ENCODE data around the gene TMEM60.
"Not testable (repeated sequence)": the region's sequence is repeated elsewhere in the genome, so short reads cannot be mapped to it uniquely, and the experiment has no call there.

Gene TMEM60

GRCh38 chr7:77798394-77799077, at the start of gene TMEM60, which contains the start of gene PHTF2:
Gene TMEM60 (minus strand): TSS chr7:77798434. CDS start chr7:77794373, 4,061 bp downstream.
Gene PHTF2 (plus strand): TSS chr7:77798773.
- DNase-seq (ENCODE audit: low spot score), result peak; percentile 92

- no peak for DNase-seq (ENCODE audit: low spot score)
Observed at GRCh38 chr7:77846317-77847092, 48.3 kb upstream of the TMEM60 start.

- no peak for DNase-seq (ENCODE audit: low spot score)
Observed at GRCh38 chr7:77843194-77843593, 45.0 kb upstream of the TMEM60 start.

GRCh38 chr7:77839919-77840318, 41.7 kb upstream of the TMEM60 start:
- no peak for DNase-seq (ENCODE audit: low spot score)

- no peak for DNase-seq (ENCODE audit: low spot score)
Observed at GRCh38 chr7:77838929-77839491, 40.8 kb upstream of the TMEM60 start.

- DNase-seq (ENCODE audit: low spot score), result no peak
Observed at GRCh38 chr7:77837966-77838365, 39.7 kb upstream of the TMEM60 start.

- DNase-seq (ENCODE audit: low spot score), result no peak
Observed at GRCh38 chr7:77837275-77837674, 39.0 kb upstream of the TMEM60 start.

- DNase-seq (ENCODE audit: low spot score), result not testable (repeated sequence)
Observed at GRCh38 chr7:77836425-77836824, 38.2 kb upstream of the TMEM60 start.

GRCh38 chr7:77833136-77833535, 34.9 kb upstream of the TMEM60 start:
- no peak for DNase-seq (ENCODE audit: low spot score)

- DNase-seq (ENCODE audit: low spot score), result no peak
Observed at GRCh38 chr7:77831953-77832352, 33.7 kb upstream of the TMEM60 start.

- no peak for DNase-seq (ENCODE audit: low spot score)
Observed at GRCh38 chr7:77831481-77831880, 33.2 kb upstream of the TMEM60 start.

GRCh38 chr7:77830649-77831355, 32.6 kb upstream of the TMEM60 start:
- DNase-seq (ENCODE audit: low spot score), result no peak

- no peak for DNase-seq (ENCODE audit: low spot score)
Observed at GRCh38 chr7:77827999-77828398, 29.8 kb upstream of the TMEM60 start.

GRCh38 chr7:77826300-77826699, 28.1 kb upstream of the TMEM60 start:
- no peak for DNase-seq (ENCODE audit: low spot score)

- no peak for DNase-seq (ENCODE audit: low spot score)
Observed at GRCh38 chr7:77825131-77825530, 26.9 kb upstream of the TMEM60 start.

GRCh38 chr7:77824636-77825035, 26.4 kb upstream of the TMEM60 start:
- no peak for DNase-seq (ENCODE audit: low spot score)

GRCh38 chr7:77823787-77824186, 25.6 kb upstream of the TMEM60 start:
- DNase-seq (ENCODE audit: low spot score), result no peak

GRCh38 chr7:77822269-77822668, 24.0 kb upstream of the TMEM60 start:
- no peak for DNase-seq (ENCODE audit: low spot score)

GRCh38 chr7:77820967-77821366, 22.7 kb upstream of the TMEM60 start:
- DNase-seq (ENCODE audit: low spot score), result no peak

- no peak for DNase-seq (ENCODE audit: low spot score)
Observed at GRCh38 chr7:77819021-77819420, 20.8 kb upstream of the TMEM60 start.

- DNase-seq (ENCODE audit: low spot score), result no peak
Observed at GRCh38 chr7:77813180-77813579, 14.9 kb upstream of the TMEM60 start.

GRCh38 chr7:77812290-77812685, 14.1 kb upstream of the TMEM60 start:
- DNase-seq (ENCODE audit: low spot score), result peak; percentile 40
